Left lung (tissue), 10 donors: ENCODE data around the gene PNKP. TPM values are rescaled to one million over a fixed set of nuclear protein-coding genes. Genes with fewer than 3 reads are reported as not detected.
A peak's percentile ranks its signal among the peaks of the same experiment; 100 is the strongest.

ENCODE experiments used
- ATAC-seq: fragments of 200-7000 bp; cut with Tn5 transposase; one replicate; pipeline ENCODE4 v1.9.1; 2020; ENCODE audit warnings: moderate library complexity
- DNase-seq, 4 donors: peaks; one replicate each; pipeline ENCODE4 v3.0.0-alpha.2; 2013 to 2020
- H3K27ac ChIP-seq, 2 donors: fragments of 200-600 bp; sonication (generic) in 1 of 2; one replicate each; pipeline versions ENCODE4 v1.5.0 to v1.8.0; 2020 to 2021
- H3K27me3 ChIP-seq, 2 donors: fragments of 200-600 bp; sonication (generic) in 1 of 2; one replicate each; pipeline versions ENCODE4 v1.5.0 to v1.8.0; 2020 to 2021
- H3K36me3 ChIP-seq, 2 donors: fragments of 200-600 bp; sonication (generic) in 1 of 2; one replicate each; pipeline versions ENCODE4 v1.5.0 to v1.8.0; 2020 to 2021
- H3K4me1 ChIP-seq, 2 donors: fragments of 200-600 bp; one replicate each; pipeline ENCODE4 v1.8.0; 2021
- H3K4me3 ChIP-seq, 2 donors: fragments of 200-600 bp; sonication (generic) in 1 of 2; one replicate each; pipeline versions ENCODE4 v1.5.0 to v1.8.0; 2020 to 2021; ENCODE audit warnings: mild to moderate bottlenecking in 1 of 2
- H3K9me3 ChIP-seq, 2 donors: fragments of 200-600 bp; sonication (generic) in 1 of 2; one replicate each; pipeline versions ENCODE4 v1.5.0 to v1.8.0; 2020 to 2021
- CTCF ChIP-seq, 2 donors: fragments of 200-600 bp; sonication (generic) in 1 of 2; IDR thresholded peaks; one replicate each; pipeline versions ENCODE4 v1.5.0 to v1.8.0; 2021; ENCODE audit warnings: antibody characterized with exemption in 2 of 2
- intact Hi-C, 2 donors: fragments of 100-400 bp; cut with DNase I; formaldehyde crosslinking; loops; one replicate each; pipeline versions ENCODE4 v1.11.2 to v1.14.2; 2022
- polyA plus RNA-seq, 6 donors: library from polyadenylated mRNA; unstranded; fragments of 120-200 nt; gene quantifications; one replicate each; pipeline ENCODE4 v1.2.1, GENCODE V29; 2013; ENCODE audit not compliant: insufficient read length in 6 of 6
- total RNA-seq, 2 donors: library from RNA; stranded (reverse); fragmentation: NEBNext Ultra II Directional; extraction: Animal tissue kit (Norgen Biotek cat#: 25700); gene quantifications; one replicate each; pipeline ENCODE4 v1.2.1, GENCODE V29; 2021
- donor health status: DM: no; HTN: yes; CAD: no.
- donor health status: DM: no; HTN: no; CAD: no.

PNKP gene
- total and polyA plus RNA-seq, 8 donors, result 56.8 to 89.5 (median 66.3) TPM

GRCh38 chr19:49858088-49858985, 9.0 kb downstream of the PNKP start:
- peak in 2 of 4 donors; percentile 33 to 70 for DNase-seq
- peaks cover 0 to 91% of the 10 kb centered on the region in 2 donors for H3K36me3 ChIP-seq
- H3K9me3 ChIP-seq, result no peaks in the 10 kb centered on the region
- H3K27ac ChIP-seq, result no peak overlapping the region
- peaks cover 5 to 8% of the 10 kb centered on the region in 2 donors for H3K4me1 ChIP-seq
- intact Hi-C loops, result no loop called here
- H3K27me3 ChIP-seq, result no peaks in the 10 kb centered on the region
- no peak for ATAC-seq
- no peak overlapping the region for H3K4me3 ChIP-seq
- no peak for TF ChIP-seq CTCF (IDR thresholded peaks at IDR 0.05)

DNA sequence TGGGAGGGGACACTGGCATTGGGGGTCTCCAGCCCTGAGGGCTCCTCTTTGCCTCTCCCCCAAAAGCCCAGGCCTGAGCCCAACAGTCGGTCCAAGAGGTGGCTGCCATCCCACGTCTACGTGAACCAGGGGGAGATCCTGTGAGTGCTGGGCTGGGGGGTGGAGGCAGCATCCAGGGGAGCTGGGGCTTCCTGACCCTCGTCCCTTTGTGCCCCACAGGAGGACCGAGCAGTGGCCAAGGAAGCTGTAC, 9.6 kb downstream of the PNKP start:
- peak in 1 of 4 donors; percentile 39 for DNase-seq
- Histone ChIP-seq H3K4me3 (no peak overlapping the region), H3K9me3 (no peaks in the 10 kb centered on the region), H3K36me3 (peaks cover 0 to 85% of the 10 kb centered on the region in 2 donors), H3K27ac (no peak overlapping the region), H3K4me1 (peaks cover 9 to 14% of the 10 kb centered on the region in 2 donors), H3K27me3 (no peaks in the 10 kb centered on the region)
- no peak for ATAC-seq
- no peak for TF ChIP-seq CTCF (IDR thresholded peaks at IDR 0.05)
- intact Hi-C loops, result no loop called here

- DNase-seq, result peak in 1 of 4 donors; percentile 75
- Histone ChIP-seq H3K36me3 (peaks cover 0 to 80% of the 10 kb centered on the region in 2 donors), H3K4me1 (peaks cover 13 to 19% of the 10 kb centered on the region in 2 donors), H3K27me3 (peaks cover 0 to 1% of the 10 kb centered on the region in 2 donors), H3K27ac (no peak overlapping the region), H3K9me3 (no peaks in the 10 kb centered on the region), H3K4me3 (no peak overlapping the region)
- ATAC-seq, result no peak
- intact Hi-C loops, result no loop called here
- no peak for TF ChIP-seq CTCF (IDR thresholded peaks at IDR 0.05)
Observed at GRCh38 chr19:49857061-49857837, 10.1 kb downstream of the PNKP start.

DNA sequence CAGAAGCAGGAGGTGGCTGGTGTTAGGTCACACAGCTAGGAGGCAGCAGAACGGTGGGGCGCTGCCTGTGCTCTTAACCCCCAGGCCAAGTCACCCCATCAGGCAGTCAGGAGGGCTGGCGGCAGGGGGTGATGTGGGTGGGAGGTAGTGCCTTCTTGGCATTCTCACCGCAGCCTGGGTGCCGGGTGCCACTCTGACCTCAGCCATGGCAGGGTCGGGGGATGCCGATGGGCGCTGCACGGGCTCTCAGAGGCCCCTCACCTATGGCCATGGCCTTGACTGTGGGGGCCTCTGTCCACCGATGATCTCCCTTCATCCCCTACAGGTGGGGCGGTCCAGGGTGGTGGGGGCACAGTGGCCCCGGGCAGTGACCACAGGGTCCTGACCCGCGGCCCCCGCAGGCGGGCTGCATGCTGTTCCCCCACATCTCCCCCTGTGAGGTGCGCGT, 10.8 kb downstream of the PNKP start:
- intact Hi-C loops, result no loop called here
- peak in 1 of 4 donors; percentile 73 for DNase-seq
- peaks cover 0 to 73% of the 10 kb centered on the region in 2 donors for H3K36me3 ChIP-seq
- TF ChIP-seq CTCF (IDR thresholded peaks at IDR 0.05), result no peak
- H3K4me1 ChIP-seq, result peaks cover 17 to 26% of the 10 kb centered on the region in 2 donors
- H3K4me3 ChIP-seq, result no peak overlapping the region
- no peak overlapping the region for H3K27ac ChIP-seq
- peaks cover 0 to 8% of the 10 kb centered on the region in 2 donors for H3K27me3 ChIP-seq
- H3K9me3 ChIP-seq, result no peaks in the 10 kb centered on the region
- ATAC-seq, result no peak
